ENCODE data around the gene TMEM151A.
A peak's percentile ranks its signal among the peaks of the same experiment; 100 is the strongest.

Gene TMEM151A

GRCh38 chr11:66285250-66285947 lies 6.3 kb upstream of the TMEM151A start:
- no peak overlapping the region for H3K4me3 ChIP-seq (ENCODE audit: low read length)
- DNase-seq (ENCODE audit: low read depth) = no peak
- TF ChIP-seq CTCF (conservative IDR thresholded peaks at IDR 0.05; ENCODE audit: low read length) = no peak

GRCh38 chr11:66286699-66287098 lies 5.0 kb upstream of the TMEM151A start:
- H3K4me3 ChIP-seq (ENCODE audit: low read length) = no peak overlapping the region
- TF ChIP-seq CTCF (conservative IDR thresholded peaks at IDR 0.05; ENCODE audit: low read length) = no peak
- no peak for DNase-seq (ENCODE audit: low read depth)

- no peak for TF ChIP-seq CTCF (conservative IDR thresholded peaks at IDR 0.05; ENCODE audit: low read length)
- DNase-seq (ENCODE audit: low read depth) = no peak
- H3K4me3 ChIP-seq (ENCODE audit: low read length) = peak overlapping the region; percentile 91
These were observed 4.3 kb upstream of the TMEM151A start for GRCh38 chr11:66287211-66287888.

GRCh38 chr11:66287889-66288670 lies 3.6 kb upstream of the TMEM151A start:
- no peak for DNase-seq (ENCODE audit: low read depth)
- peak overlapping the region; percentile 91 for H3K4me3 ChIP-seq (ENCODE audit: low read length)
- TF ChIP-seq CTCF (conservative IDR thresholded peaks at IDR 0.05; ENCODE audit: low read length) = no peak

GRCh38 chr11:66288671-66289547 lies 2.8 kb upstream of the TMEM151A start, which contains the start of gene YIF1A:
YIF1A (minus strand) TSS chr11:66289143; CDS start chr11:66288985, 158 bp downstream.
- H3K4me3 ChIP-seq (ENCODE audit: low read length) = peak within 1 kb of the TSS; percentile 92
- no peak for TF ChIP-seq CTCF (conservative IDR thresholded peaks at IDR 0.05; ENCODE audit: low read length)
- DNase-seq (ENCODE audit: low read depth) = peak; percentile 100

- no peak for DNase-seq (ENCODE audit: low read depth)
- TF ChIP-seq CTCF (conservative IDR thresholded peaks at IDR 0.05; ENCODE audit: low read length) = no peak
- peak overlapping the region; percentile 92 for H3K4me3 ChIP-seq (ENCODE audit: low read length)
These were observed 2.0 kb upstream of the TMEM151A start for GRCh38 chr11:66289548-66290329.

All from AG10803 (cell line).